ENCODE data around the gene ARHGEF19.
"Not testable (repeated sequence)": the region's sequence is repeated elsewhere in the genome, so short reads cannot be mapped to it uniquely, and the experiment has no call there.

Gene ARHGEF19

DNA sequence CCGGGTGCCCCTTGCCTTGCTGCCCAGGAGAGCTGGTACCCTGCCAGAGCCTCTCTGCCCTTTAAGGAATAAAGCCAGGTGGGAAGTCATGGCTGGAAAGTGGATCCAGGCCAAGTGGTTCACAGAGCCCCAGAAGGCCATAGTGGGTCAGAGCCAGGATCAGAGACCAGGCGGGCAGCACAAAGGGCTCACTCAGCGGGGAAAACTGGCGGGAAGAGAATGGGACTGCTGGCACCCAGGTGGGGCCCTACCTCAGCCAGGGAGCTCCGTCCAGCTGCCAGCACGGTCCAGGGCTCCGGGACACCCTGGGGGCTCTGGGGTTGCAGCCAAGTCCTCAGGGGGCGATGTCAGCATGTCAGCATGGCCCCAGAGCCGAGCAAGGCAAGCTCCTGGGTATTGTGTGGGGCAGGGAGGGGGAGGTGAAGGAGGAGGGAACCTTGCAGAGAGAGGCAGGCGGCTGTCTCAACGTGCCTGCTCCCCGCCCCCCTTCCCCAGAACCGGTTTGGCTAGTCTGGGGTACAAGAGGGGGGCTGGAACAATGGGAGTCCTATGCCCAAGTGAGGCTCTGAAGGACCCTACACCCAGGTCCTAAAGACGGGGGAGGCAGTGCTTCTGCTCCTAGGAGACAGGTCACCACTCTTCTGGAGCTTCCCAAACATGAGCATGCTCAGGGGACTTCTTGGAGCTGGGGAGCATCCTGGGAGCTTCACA, at the start of gene ARHGEF19:
ARHGEF19 (minus strand) TSS at position 402 of the 711 bp plus-strand sequence. CDS start 3,598 bp downstream, outside the sequence.
- no peaks in the 10 kb centered on the region; the same call in 1 of the 2 replicates for H3K4me1 ChIP-seq
- H3K9me3 ChIP-seq: no peaks in the 10 kb centered on the region
- no peak within 1 kb of the TSS for H3K4me3 ChIP-seq
- in situ Hi-C loops (cut with MboI; ENCODE audit: low sequenced_read_pairs): no loop called here
- DNase-seq (ENCODE audit: low spot score in 2 of 2): no peak
- H3K27me3 ChIP-seq (ENCODE audit: low read depth): no peaks in the 10 kb centered on the region
- no peaks in the 10 kb centered on the region for H3K36me3 ChIP-seq (replicated peaks)

DNA sequence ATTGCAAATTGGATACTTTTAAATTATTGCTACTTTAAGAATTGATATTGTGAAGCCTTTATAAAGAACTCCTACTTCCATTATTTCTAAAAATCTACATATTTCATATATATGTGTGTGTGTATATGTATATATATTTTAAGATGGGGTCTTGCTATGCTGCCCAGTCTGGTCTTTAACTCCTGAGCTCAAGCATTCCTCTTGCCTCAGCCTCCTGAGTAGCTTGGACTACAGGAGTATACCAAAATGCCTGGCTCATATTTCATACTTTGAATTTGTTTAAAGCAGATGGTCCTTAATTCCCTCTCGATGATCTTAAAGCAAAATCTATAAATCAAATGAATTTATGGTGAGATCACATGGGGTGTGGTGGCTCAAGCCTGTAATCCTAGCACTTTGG, 49.6 kb upstream of the ARHGEF19 start:
- no peaks in the 10 kb centered on the region for H3K27me3 ChIP-seq (ENCODE audit: low read depth)
- H3K9me3 ChIP-seq: no peaks in the 10 kb centered on the region
- H3K36me3 ChIP-seq (replicated peaks): no peaks in the 10 kb centered on the region
- no peak overlapping the region for H3K4me3 ChIP-seq
- DNase-seq (ENCODE audit: low spot score in 2 of 2): no peak
- in situ Hi-C loops (cut with MboI; ENCODE audit: low sequenced_read_pairs): no loop called here
- peaks cover 15% of the 10 kb centered on the region for H3K4me1 ChIP-seq

GRCh38 chr1:16260814-16261213, 48.4 kb upstream of the ARHGEF19 start:
- no peaks in the 10 kb centered on the region for H3K36me3 ChIP-seq (replicated peaks)
- no peaks in the 10 kb centered on the region for H3K27me3 ChIP-seq (ENCODE audit: low read depth)
- no peak for DNase-seq (ENCODE audit: low spot score in 2 of 2)
- peaks cover 2% of the 10 kb centered on the region for H3K4me1 ChIP-seq
- no peak overlapping the region for H3K4me3 ChIP-seq
- in situ Hi-C loops (cut with MboI; ENCODE audit: low sequenced_read_pairs): no loop called here
- no peaks in the 10 kb centered on the region for H3K9me3 ChIP-seq

DNA sequence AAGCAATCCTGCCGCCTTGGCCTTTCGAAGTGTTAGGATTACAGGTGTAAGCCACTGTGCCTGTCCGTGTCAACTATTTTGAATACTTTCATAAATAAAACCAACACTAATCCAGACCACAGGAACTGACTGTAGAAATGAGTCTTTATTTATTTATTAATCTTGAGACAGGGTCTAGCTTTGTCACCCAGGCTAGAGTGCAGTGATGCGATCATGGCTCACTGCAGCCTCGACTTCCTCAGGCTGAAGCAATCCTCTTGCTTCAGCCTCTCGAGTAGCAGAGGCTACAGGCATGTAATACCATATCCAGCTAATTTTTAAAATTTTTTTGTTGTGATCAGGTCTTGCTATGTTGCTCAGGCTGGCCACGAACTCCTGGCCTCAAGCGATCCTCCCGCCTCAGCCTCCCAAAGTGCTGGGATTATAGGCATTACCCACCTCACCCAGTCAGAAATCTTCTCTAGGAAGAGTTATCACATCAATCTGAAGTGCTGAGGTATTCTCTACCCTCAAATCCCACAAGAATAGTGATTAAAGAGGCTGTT, 46.2 kb upstream of the ARHGEF19 start:
- no peak for DNase-seq (ENCODE audit: low spot score in 2 of 2)
- Histone ChIP-seq H3K36me3 (replicated peaks) (no peaks in the 10 kb centered on the region), H3K27me3 (ENCODE audit: low read depth) (no peaks in the 10 kb centered on the region), H3K4me3 (no peak overlapping the region), H3K9me3 (no peaks in the 10 kb centered on the region), H3K4me1 (no peaks in the 10 kb centered on the region)
- in situ Hi-C loops (cut with MboI; ENCODE audit: low sequenced_read_pairs): no loop called here

DNA sequence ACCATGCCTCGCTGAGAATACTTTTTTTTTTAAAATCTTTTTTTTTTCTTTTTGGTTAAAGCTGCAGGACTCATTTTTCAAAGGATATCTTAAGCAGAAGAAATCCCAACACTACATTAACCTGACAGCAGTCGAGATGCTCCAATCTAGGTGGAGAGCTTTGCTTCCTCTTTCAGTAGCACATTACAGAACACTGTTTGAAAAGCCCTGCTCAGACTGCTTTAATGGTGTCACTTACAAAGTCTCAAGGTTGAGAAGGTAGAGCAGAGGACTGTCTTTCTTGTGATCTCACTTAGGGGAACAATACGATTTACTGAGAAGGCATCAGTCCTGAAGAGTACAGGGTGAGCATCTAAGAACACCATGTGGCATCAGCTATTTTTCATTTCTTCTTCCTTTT, 45.5 kb upstream of the ARHGEF19 start:
- Histone ChIP-seq H3K27me3 (ENCODE audit: low read depth) (no peaks in the 10 kb centered on the region), H3K4me3 (no peak overlapping the region), H3K9me3 (no peaks in the 10 kb centered on the region), H3K36me3 (replicated peaks) (no peaks in the 10 kb centered on the region; the same call in 1 of the 2 replicates), H3K4me1 (no peaks in the 10 kb centered on the region)
- in situ Hi-C loops (cut with MboI; ENCODE audit: low sequenced_read_pairs): no loop called here
- DNase-seq (ENCODE audit: low spot score in 2 of 2): no peak

GRCh38 chr1:16257556-16257955, 45.1 kb upstream of the ARHGEF19 start:
- H3K27me3 ChIP-seq (ENCODE audit: low read depth); H3K4me3 ChIP-seq; H3K4me1 ChIP-seq; DNase-seq (ENCODE audit: low spot score in 2 of 2); H3K9me3 ChIP-seq; in situ Hi-C loops (cut with MboI; ENCODE audit: low sequenced_read_pairs); H3K36me3 ChIP-seq (replicated peaks): not testable (repeated sequence)

GRCh38 chr1:16256478-16256877, 44.0 kb upstream of the ARHGEF19 start:
- no peaks in the 10 kb centered on the region for H3K27me3 ChIP-seq (ENCODE audit: low read depth)
- peaks cover 10% of the 10 kb centered on the region for H3K36me3 ChIP-seq (replicated peaks)
- DNase-seq (ENCODE audit: low spot score in 2 of 2): no peak
- no peaks in the 10 kb centered on the region for H3K9me3 ChIP-seq
- H3K4me1 ChIP-seq: no peaks in the 10 kb centered on the region
- no peak overlapping the region for H3K4me3 ChIP-seq
- in situ Hi-C loops (cut with MboI; ENCODE audit: low sequenced_read_pairs): no loop called here

- no peaks in the 10 kb centered on the region for H3K27me3 ChIP-seq (ENCODE audit: low read depth)
- H3K36me3 ChIP-seq (replicated peaks): peaks cover 21% of the 10 kb centered on the region
- no peaks in the 10 kb centered on the region for H3K9me3 ChIP-seq
- in situ Hi-C loops (cut with MboI; ENCODE audit: low sequenced_read_pairs): no loop called here
- no peaks in the 10 kb centered on the region for H3K4me1 ChIP-seq
- H3K4me3 ChIP-seq: no peak overlapping the region
- DNase-seq (ENCODE audit: low spot score in 2 of 2): no peak
These were observed 41.9 kb upstream of the ARHGEF19 start for GRCh38 chr1:16254263-16254928.

DNA sequence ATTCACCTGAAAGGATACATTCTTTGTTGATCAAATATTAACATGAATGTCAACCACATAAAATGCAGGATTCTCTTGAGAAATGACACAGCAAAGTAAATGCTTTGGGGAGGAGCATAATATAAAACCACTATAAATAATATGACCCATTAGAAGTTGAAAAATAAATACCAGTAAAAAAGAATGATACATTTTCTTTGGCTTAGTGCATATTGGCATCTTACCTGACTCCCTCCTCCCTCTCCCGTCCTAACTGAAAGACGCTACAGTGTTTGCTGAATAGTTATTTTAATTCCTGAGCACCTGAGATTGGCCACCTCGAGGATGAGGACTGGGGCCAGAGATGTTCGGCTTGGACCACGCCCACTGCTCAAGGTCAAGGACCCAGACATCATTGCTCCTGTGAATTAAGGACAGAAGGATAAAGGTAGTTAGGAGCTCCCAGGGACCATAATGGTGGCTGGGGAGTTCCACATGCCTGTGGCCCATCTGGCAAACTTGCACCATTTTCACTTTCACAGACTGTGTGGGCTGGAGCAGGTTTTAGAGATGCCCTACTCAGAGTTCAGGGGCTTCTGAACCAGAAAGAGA, 41.0 kb upstream of the ARHGEF19 start:
- H3K4me3 ChIP-seq: no peak overlapping the region
- H3K27me3 ChIP-seq (ENCODE audit: low read depth): no peaks in the 10 kb centered on the region
- H3K4me1 ChIP-seq: peaks cover 4% of the 10 kb centered on the region; the same call in 1 of the 2 replicates
- H3K9me3 ChIP-seq: no peaks in the 10 kb centered on the region
- peaks cover 26% of the 10 kb centered on the region for H3K36me3 ChIP-seq (replicated peaks)
- no peak for DNase-seq (ENCODE audit: low spot score in 2 of 2)
- in situ Hi-C loops (cut with MboI; ENCODE audit: low sequenced_read_pairs): no loop called here

DNA sequence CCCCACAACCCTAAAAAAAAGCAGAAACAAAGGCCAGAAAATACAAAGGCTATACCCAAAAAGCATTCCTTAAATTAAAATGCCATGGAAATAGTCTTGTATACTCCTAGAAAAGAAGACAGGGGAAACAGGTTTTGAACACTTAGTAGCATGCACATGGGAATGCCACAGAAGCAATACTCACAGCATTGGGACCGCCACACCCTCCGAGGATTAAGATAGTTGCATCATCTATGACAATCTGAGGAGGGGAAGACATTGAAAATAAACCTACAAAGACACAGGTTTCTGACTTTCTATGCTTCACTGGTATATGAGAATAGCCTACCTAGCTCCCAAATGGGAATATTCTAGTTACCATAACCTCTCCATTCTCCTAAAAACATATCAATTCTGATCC, 40.5 kb upstream of the ARHGEF19 start:
- no peaks in the 10 kb centered on the region for H3K9me3 ChIP-seq
- H3K4me3 ChIP-seq: no peak overlapping the region
- H3K27me3 ChIP-seq (ENCODE audit: low read depth): no peaks in the 10 kb centered on the region
- DNase-seq (ENCODE audit: low spot score in 2 of 2): no peak
- in situ Hi-C loops (cut with MboI; ENCODE audit: low sequenced_read_pairs): no loop called here
- peaks cover 26% of the 10 kb centered on the region for H3K36me3 ChIP-seq (replicated peaks)
- H3K4me1 ChIP-seq: peaks cover 4% of the 10 kb centered on the region; the same call in 1 of the 2 replicates

DNA sequence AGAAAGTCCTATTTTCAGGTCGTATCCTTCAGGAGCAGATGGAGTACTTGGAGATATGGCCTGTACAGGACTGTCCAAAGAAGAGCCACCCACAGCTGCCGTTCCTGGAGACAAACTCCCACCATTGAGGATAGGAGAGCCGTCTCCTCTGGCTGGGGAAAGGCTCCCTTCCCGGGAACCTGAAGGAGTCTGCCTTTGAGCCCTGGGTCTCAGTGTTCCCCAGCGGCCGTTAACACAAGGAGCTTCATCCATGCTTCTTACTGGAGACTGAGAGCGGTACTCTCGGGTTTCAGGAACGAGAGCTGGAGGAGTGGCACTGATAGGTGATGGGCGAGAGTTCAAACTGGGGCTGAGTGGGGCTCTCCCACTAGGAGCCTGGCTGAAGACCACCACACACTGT, 38.9 kb upstream of the ARHGEF19 start:
- H3K27me3 ChIP-seq (ENCODE audit: low read depth): no peaks in the 10 kb centered on the region
- no peak for DNase-seq (ENCODE audit: low spot score in 2 of 2)
- in situ Hi-C loops (cut with MboI; ENCODE audit: low sequenced_read_pairs): no loop called here
- H3K36me3 ChIP-seq (replicated peaks): peaks cover 28% of the 10 kb centered on the region
- peaks cover 4% of the 10 kb centered on the region; the same call in 1 of the 2 replicates for H3K4me1 ChIP-seq
- no peaks in the 10 kb centered on the region for H3K9me3 ChIP-seq
- H3K4me3 ChIP-seq: no peak overlapping the region

DNA sequence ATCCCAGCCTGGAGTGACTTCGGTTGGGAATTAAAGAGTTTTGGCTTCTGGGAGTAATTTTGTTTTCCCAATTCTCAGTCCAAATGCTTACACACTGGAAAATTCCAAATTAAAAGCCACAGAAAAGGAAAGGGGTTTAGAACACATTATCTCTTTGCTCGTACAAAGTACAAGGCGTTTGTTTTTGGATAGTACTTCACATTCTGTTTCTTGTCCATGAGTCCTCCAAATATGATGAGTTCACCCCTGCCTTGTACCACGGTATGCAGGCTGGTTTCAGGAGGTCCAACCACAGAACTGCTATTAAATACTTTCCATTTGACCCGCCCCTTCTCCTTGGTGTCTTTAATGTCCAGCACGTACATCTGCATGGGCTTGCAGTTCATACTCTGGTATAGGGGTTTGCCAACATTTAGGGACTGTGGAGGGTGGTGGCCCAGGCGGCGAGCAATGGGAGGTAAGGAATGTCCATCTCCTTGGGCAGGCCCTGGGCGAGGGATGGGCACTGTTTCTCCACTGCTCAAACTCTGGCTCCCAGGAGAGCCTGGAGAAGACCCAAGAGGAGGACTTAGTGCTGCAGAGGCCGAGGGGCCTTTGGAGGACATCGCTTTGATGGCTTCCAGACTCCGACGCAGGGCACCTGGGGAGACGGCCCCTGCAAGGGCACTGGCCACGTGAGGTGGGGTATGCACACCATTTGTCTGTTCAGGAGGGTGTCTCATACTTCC, 38.2 kb upstream of the ARHGEF19 start:
- Histone ChIP-seq H3K4me1 (peaks cover 4% of the 10 kb centered on the region; the same call in 1 of the 2 replicates), H3K27me3 (ENCODE audit: low read depth) (no peaks in the 10 kb centered on the region), H3K9me3 (no peaks in the 10 kb centered on the region), H3K4me3 (no peak overlapping the region), H3K36me3 (replicated peaks) (peaks cover 28% of the 10 kb centered on the region)
- DNase-seq (ENCODE audit: low spot score in 2 of 2): no peak
- in situ Hi-C loops (cut with MboI; ENCODE audit: low sequenced_read_pairs): no loop called here

DNA sequence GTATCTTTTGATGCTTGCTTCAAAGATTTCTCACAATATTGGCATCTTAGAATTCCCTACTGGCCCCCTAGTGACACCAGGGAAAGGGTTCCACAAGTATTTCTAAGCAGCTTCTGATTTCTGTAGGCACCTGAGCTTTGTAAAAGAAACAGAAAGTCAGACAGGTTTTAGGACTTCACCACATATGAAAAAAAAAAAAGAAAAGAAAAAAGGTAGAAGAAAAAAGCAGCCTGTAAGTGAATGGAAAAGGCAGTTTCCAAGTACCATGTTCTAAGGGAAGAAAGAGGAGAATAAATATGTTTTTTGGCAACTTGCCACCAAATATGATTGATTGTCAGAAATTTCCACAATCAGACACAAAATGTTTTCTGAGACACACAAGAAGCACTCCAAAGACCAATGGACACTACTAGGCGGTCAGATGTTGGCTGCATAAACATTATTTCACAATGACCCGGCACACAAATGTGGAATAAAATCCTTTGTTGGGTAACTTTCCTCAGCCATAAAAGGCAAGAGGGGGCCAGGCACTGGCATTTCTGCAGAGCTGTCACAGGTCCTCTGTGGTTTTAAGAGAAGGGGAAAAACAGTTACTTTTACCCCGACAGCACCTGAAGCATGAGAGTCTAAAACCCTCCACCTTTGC, 37.3 kb upstream of the ARHGEF19 start:
- Histone ChIP-seq H3K9me3 (no peaks in the 10 kb centered on the region), H3K36me3 (replicated peaks) (peaks cover 28% of the 10 kb centered on the region), H3K4me1 (peaks cover 4% of the 10 kb centered on the region; the same call in 1 of the 2 replicates), H3K27me3 (ENCODE audit: low read depth) (no peaks in the 10 kb centered on the region), H3K4me3 (no peak overlapping the region)
- in situ Hi-C loops (cut with MboI; ENCODE audit: low sequenced_read_pairs): no loop called here
- no peak for DNase-seq (ENCODE audit: low spot score in 2 of 2)
